Activated T-helper 2 cell treated with anti-CD3 and anti-CD28 coated beads, Interferon-gamma antibody, Interleukin-2, Interleukin-4, amounts not matched to agents 10 μg/mL and 5 μg/mL and 100 μg/mL, durations not matched to agents 14 hours and 24 hours and 36 hours (primary cell): ENCODE results near the gene PPP2R2C. TPM values are rescaled to one million over a fixed set of nuclear protein-coding genes. Genes with fewer than 3 reads are reported as not detected.

Source experiments
- DNase-seq: peaks from one replicate; pipeline ENCODE4 v3.0.0; 2021; ENCODE audit warnings: low spot score
- H3K27ac Mint-ChIP-seq: one replicate; pipeline ENCODE4 v1.8.0; 2021; ENCODE audit warnings: mixed read lengths
- H3K27me3 Mint-ChIP-seq: one replicate; pipeline ENCODE4 v1.8.0; 2021; ENCODE audit warnings: low read depth, mixed read lengths
- H3K36me3 Mint-ChIP-seq: one replicate; pipeline ENCODE4 v1.8.0; 2021; ENCODE audit warnings: low read depth, mixed read lengths
- H3K4me1 Mint-ChIP-seq: one replicate; pipeline ENCODE4 v1.8.0; 2021; ENCODE audit warnings: low read depth, mixed read lengths
- H3K4me3 Mint-ChIP-seq: one replicate; pipeline ENCODE4 v1.8.0; 2021; ENCODE audit warnings: low read depth, mild to moderate bottlenecking, moderate library complexity, mixed read lengths
- H3K9me3 Mint-ChIP-seq: one replicate; pipeline ENCODE4 v1.8.0; 2021; ENCODE audit warnings: mixed read lengths
- intact Hi-C: fragments of 100-400 bp; cut with micrococcal nuclease; formaldehyde crosslinking; loops from one replicate; pipeline ENCODE4 v1.15.1; 2023
- total RNA-seq: library from RNA; stranded (reverse); gene quantifications from 2 replicates; pipeline ENCODE4 v1.2.3, GENCODE V29; 2022

The PPP2R2C gene
- total RNA-seq, 1 donor from 2014 or later, result not detected

GRCh38 chr4:6296026-6296425, 176.4 kb downstream of the PPP2R2C start:
- no peak overlapping the region for H3K4me3 Mint-ChIP-seq
- no peaks in the 10 kb centered on the region for H3K4me1 Mint-ChIP-seq
- no peaks in the 10 kb centered on the region for H3K36me3 Mint-ChIP-seq
- intact Hi-C loops, result no loop called here
- no peaks in the 10 kb centered on the region for H3K9me3 Mint-ChIP-seq
- H3K27ac Mint-ChIP-seq, result no peak overlapping the region
- DNase-seq, result no peak
- no peaks in the 10 kb centered on the region for H3K27me3 Mint-ChIP-seq

- Mint-ChIP-seq H3K4me1 (no peaks in the 10 kb centered on the region), H3K36me3 (no peaks in the 10 kb centered on the region), H3K4me3 (no peak overlapping the region), H3K27ac (no peak overlapping the region), H3K9me3 (no peaks in the 10 kb centered on the region), H3K27me3 (no peaks in the 10 kb centered on the region)
- intact Hi-C loops, result no loop called here
- no peak for DNase-seq
Observed at GRCh38 chr4:6295495-6295894, 176.9 kb downstream of the PPP2R2C start.

- Mint-ChIP-seq H3K4me1 (no peaks in the 10 kb centered on the region), H3K36me3 (no peaks in the 10 kb centered on the region), H3K4me3 (no peak overlapping the region), H3K27me3 (no peaks in the 10 kb centered on the region), H3K9me3 (no peaks in the 10 kb centered on the region), H3K27ac (no peak overlapping the region)
- DNase-seq, result no peak
- intact Hi-C loops, result no loop called here
Observed at GRCh38 chr4:6294705-6295421, 177.6 kb downstream of the PPP2R2C start.

- intact Hi-C loops, result no loop called here
- H3K27me3 Mint-ChIP-seq, result no peaks in the 10 kb centered on the region
- H3K4me3 Mint-ChIP-seq, result no peak overlapping the region
- no peaks in the 10 kb centered on the region for H3K4me1 Mint-ChIP-seq
- no peaks in the 10 kb centered on the region for H3K36me3 Mint-ChIP-seq
- DNase-seq, result no peak
- H3K9me3 Mint-ChIP-seq, result no peaks in the 10 kb centered on the region
- H3K27ac Mint-ChIP-seq, result no peak overlapping the region
Observed at GRCh38 chr4:6293661-6294060, 178.8 kb downstream of the PPP2R2C start.

GRCh38 chr4:6293097-6293445, 179.3 kb downstream of the PPP2R2C start:
- Mint-ChIP-seq H3K27me3 (no peaks in the 10 kb centered on the region), H3K9me3 (no peaks in the 10 kb centered on the region), H3K27ac (no peak overlapping the region), H3K4me3 (no peak overlapping the region), H3K4me1 (no peaks in the 10 kb centered on the region), H3K36me3 (no peaks in the 10 kb centered on the region)
- intact Hi-C loops, result no loop called here
- DNase-seq, result no peak

- Mint-ChIP-seq H3K4me3 (no peak overlapping the region), H3K36me3 (no peaks in the 10 kb centered on the region), H3K9me3 (no peaks in the 10 kb centered on the region), H3K27me3 (no peaks in the 10 kb centered on the region), H3K4me1 (no peaks in the 10 kb centered on the region), H3K27ac (no peak overlapping the region)
- DNase-seq, result no peak
- intact Hi-C loops, result no loop called here
Observed at GRCh38 chr4:6292376-6293096, 179.9 kb downstream of the PPP2R2C start.

- DNase-seq, result no peak
- intact Hi-C loops, result no loop called here
- H3K27ac Mint-ChIP-seq, result no peak overlapping the region
- H3K4me1 Mint-ChIP-seq, result no peaks in the 10 kb centered on the region
- H3K4me3 Mint-ChIP-seq, result no peak overlapping the region
- H3K27me3 Mint-ChIP-seq, result no peaks in the 10 kb centered on the region
- H3K9me3 Mint-ChIP-seq, result no peaks in the 10 kb centered on the region
- no peaks in the 10 kb centered on the region for H3K36me3 Mint-ChIP-seq
Observed at GRCh38 chr4:6291784-6292297, 180.6 kb downstream of the PPP2R2C start.

GRCh38 chr4:6290769-6291547, 181.5 kb downstream of the PPP2R2C start:
- Mint-ChIP-seq H3K4me1 (no peaks in the 10 kb centered on the region), H3K27me3 (no peaks in the 10 kb centered on the region), H3K4me3 (no peak overlapping the region), H3K9me3 (no peaks in the 10 kb centered on the region), H3K27ac (no peak overlapping the region), H3K36me3 (no peaks in the 10 kb centered on the region)
- no peak for DNase-seq
- intact Hi-C loops, result no loop called here

- no peak overlapping the region for H3K27ac Mint-ChIP-seq
- no peak for DNase-seq
- no peaks in the 10 kb centered on the region for H3K4me1 Mint-ChIP-seq
- H3K9me3 Mint-ChIP-seq, result no peaks in the 10 kb centered on the region
- H3K27me3 Mint-ChIP-seq, result no peaks in the 10 kb centered on the region
- no peaks in the 10 kb centered on the region for H3K36me3 Mint-ChIP-seq
- intact Hi-C loops, result no loop called here
- H3K4me3 Mint-ChIP-seq, result no peak overlapping the region
Observed at GRCh38 chr4:6290256-6290655, 182.2 kb downstream of the PPP2R2C start.

GRCh38 chr4:6288871-6289270, 183.5 kb downstream of the PPP2R2C start:
- Mint-ChIP-seq H3K27ac (no peak overlapping the region), H3K27me3 (no peaks in the 10 kb centered on the region), H3K36me3 (no peaks in the 10 kb centered on the region), H3K4me1 (no peaks in the 10 kb centered on the region), H3K4me3 (no peak overlapping the region), H3K9me3 (no peaks in the 10 kb centered on the region)
- intact Hi-C loops, result no loop called here
- no peak for DNase-seq

GRCh38 chr4:6288342-6288741, 184.1 kb downstream of the PPP2R2C start:
- Mint-ChIP-seq H3K27me3 (no peaks in the 10 kb centered on the region), H3K9me3 (no peaks in the 10 kb centered on the region), H3K4me3 (no peak overlapping the region), H3K4me1 (no peaks in the 10 kb centered on the region), H3K27ac (no peak overlapping the region), H3K36me3 (no peaks in the 10 kb centered on the region)
- no peak for DNase-seq
- intact Hi-C loops, result no loop called here

GRCh38 chr4:6287017-6287788, 185.2 kb downstream of the PPP2R2C start:
- intact Hi-C loops, result no loop called here
- no peaks in the 10 kb centered on the region for H3K27me3 Mint-ChIP-seq
- no peak overlapping the region for H3K4me3 Mint-ChIP-seq

More at GRCh38 chr4:6287017-6287788, 185.2 kb downstream of the PPP2R2C start:
- Mint-ChIP-seq H3K4me1 (no peaks in the 10 kb centered on the region), H3K36me3 (no peaks in the 10 kb centered on the region), H3K27ac (no peak overlapping the region), H3K9me3 (no peaks in the 10 kb centered on the region)
- no peak for DNase-seq
